Loucy (cell line): ENCODE data around the gene RPL11.

Experiments
- EZH2phosphoT487 ChIP-seq: fragments of 200-600 bp; IDR thresholded peaks from 2 replicates; pipeline ENCODE4 v1.6.1; 2018; ENCODE audit warnings: antibody characterized with exemption, mild to moderate bottlenecking, moderate library complexity, borderline replicate concordance
- TF ChIP-seq, protein P1 (sequence below): fragments of 200-600 bp; sonication (generic); conservative IDR thresholded peaks from 2 replicates; pipeline ENCODE4 v1.5.1; 2014; ENCODE audit warnings: mild to moderate bottlenecking, antibody characterized with exemption, low read length

GRCh38 chr1:23743287-23744152 lies 51.9 kb downstream of the RPL11 start, which contains the start of gene ELOA:
- TF ChIP-seq, protein P1, sequence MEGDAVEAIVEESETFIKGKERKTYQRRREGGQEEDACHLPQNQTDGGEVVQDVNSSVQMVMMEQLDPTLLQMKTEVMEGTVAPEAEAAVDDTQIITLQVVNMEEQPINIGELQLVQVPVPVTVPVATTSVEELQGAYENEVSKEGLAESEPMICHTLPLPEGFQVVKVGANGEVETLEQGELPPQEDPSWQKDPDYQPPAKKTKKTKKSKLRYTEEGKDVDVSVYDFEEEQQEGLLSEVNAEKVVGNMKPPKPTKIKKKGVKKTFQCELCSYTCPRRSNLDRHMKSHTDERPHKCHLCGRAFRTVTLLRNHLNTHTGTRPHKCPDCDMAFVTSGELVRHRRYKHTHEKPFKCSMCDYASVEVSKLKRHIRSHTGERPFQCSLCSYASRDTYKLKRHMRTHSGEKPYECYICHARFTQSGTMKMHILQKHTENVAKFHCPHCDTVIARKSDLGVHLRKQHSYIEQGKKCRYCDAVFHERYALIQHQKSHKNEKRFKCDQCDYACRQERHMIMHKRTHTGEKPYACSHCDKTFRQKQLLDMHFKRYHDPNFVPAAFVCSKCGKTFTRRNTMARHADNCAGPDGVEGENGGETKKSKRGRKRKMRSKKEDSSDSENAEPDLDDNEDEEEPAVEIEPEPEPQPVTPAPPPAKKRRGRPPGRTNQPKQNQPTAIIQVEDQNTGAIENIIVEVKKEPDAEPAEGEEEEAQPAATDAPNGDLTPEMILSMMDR, result no peak
- TF ChIP-seq EZH2phosphoT487, result no peak
